Astrocyte (in vitro differentiated cells and primary cell): ENCODE measurements around the gene PLA2G3. TPM values are rescaled to one million over a fixed set of nuclear protein-coding genes. Genes with fewer than 3 reads are reported as not detected.
"Not testable (repeated sequence)": the region's sequence is repeated elsewhere in the genome, so short reads cannot be mapped to it uniquely, and the experiment has no call there.

Experiments used
- DNase-seq: peaks from one replicate; pipeline ENCODE4 v3.0.0-alpha.2; 2010; ENCODE audit warnings: low read depth
- FAIRE-seq: peaks from 2 replicates; lab custom pipeline; 2011; peaks lifted over from hg19 to GRCh38; lab: Jason Lieb, UNC
- H2AFZ ChIP-seq: 2 replicates; pipeline ENCODE4 v1.6.0; 2012; ENCODE audit warnings: low read depth, low read length, inconsistent platforms
- H3K27ac ChIP-seq: 2 replicates; pipeline ENCODE4 v1.5.1; 2011; ENCODE audit warnings: low read depth, low read length, inconsistent platforms
- H3K27me3 ChIP-seq: 2 replicates; pipeline ENCODE4 v1.6.0; 2011; ENCODE audit warnings: low read length, inconsistent platforms; ENCODE audit not compliant: insufficient read depth
- H3K36me3 ChIP-seq: 2 replicates; pipeline ENCODE4 v1.5.1; 2011; ENCODE audit warnings: low read length, inconsistent platforms; ENCODE audit not compliant: insufficient read depth
- H3K4me1 ChIP-seq: 2 replicates; pipeline ENCODE4 v1.5.1; 2011; ENCODE audit warnings: low read length, inconsistent platforms; ENCODE audit not compliant: insufficient read depth
- H3K4me2 ChIP-seq: 2 replicates; pipeline ENCODE4 v1.6.0; 2012; ENCODE audit warnings: low read length, inconsistent platforms
- H3K4me3 ChIP-seq: 2 replicates; pipeline ENCODE4 v1.5.1; 2011; ENCODE audit warnings: low read depth, mild to moderate bottlenecking, low read length, inconsistent platforms; ENCODE audit not compliant: insufficient read depth
- H3K79me2 ChIP-seq: 2 replicates; pipeline ENCODE4 v1.6.0; 2012; ENCODE audit warnings: mild to moderate bottlenecking, low read length, inconsistent platforms; ENCODE audit not compliant: insufficient read depth
- H3K9ac ChIP-seq: 2 replicates; pipeline ENCODE4 v1.6.0; 2012; ENCODE audit warnings: mild to moderate bottlenecking, low read length, inconsistent platforms
- H3K9me3 ChIP-seq: 2 replicates; pipeline ENCODE4 v1.5.1; 2012; ENCODE audit warnings: low read depth, mild to moderate bottlenecking, low read length, inconsistent platforms; ENCODE audit not compliant: insufficient read depth
- H4K20me1 ChIP-seq: 2 replicates; pipeline ENCODE4 v1.6.0; 2012; ENCODE audit warnings: low read length, inconsistent platforms; ENCODE audit not compliant: insufficient read depth
- H3K27ac Mint-ChIP-seq: one replicate; pipeline ENCODE4 v1.8.0; 2021; ENCODE audit warnings: mild to moderate bottlenecking, mixed read lengths; ENCODE audit not compliant: unreplicated experiment
- H3K27me3 Mint-ChIP-seq: one replicate; pipeline ENCODE4 v1.8.0; 2021; ENCODE audit warnings: low read depth, mixed read lengths; ENCODE audit not compliant: unreplicated experiment
- H3K36me3 Mint-ChIP-seq: one replicate; pipeline ENCODE4 v1.8.0; 2021; ENCODE audit warnings: low read depth, mixed read lengths; ENCODE audit not compliant: unreplicated experiment
- H3K4me1 Mint-ChIP-seq: one replicate; pipeline ENCODE4 v1.8.0; 2021; ENCODE audit warnings: low read depth, mixed read lengths; ENCODE audit not compliant: unreplicated experiment
- H3K4me3 Mint-ChIP-seq: one replicate; pipeline ENCODE4 v1.8.0; 2021; ENCODE audit warnings: mild to moderate bottlenecking, moderate library complexity, mixed read lengths; ENCODE audit not compliant: unreplicated experiment
- H3K9me3 Mint-ChIP-seq: one replicate; pipeline ENCODE4 v1.8.0; 2021; ENCODE audit warnings: mild to moderate bottlenecking, mixed read lengths; ENCODE audit not compliant: unreplicated experiment
- CTCF ChIP-seq: IDR thresholded peaks from 2 replicates; pipeline ENCODE4 v1.5.1; 2011; ENCODE audit warnings: low read depth, mild to moderate bottlenecking, inconsistent platforms, low read length, moderate library complexity; ENCODE audit not compliant: insufficient read depth
- EZH2 ChIP-seq: IDR thresholded peaks from 2 replicates; pipeline ENCODE4 v1.6.1; 2012; ENCODE audit warnings: mild to moderate bottlenecking, low read length, inconsistent platforms; ENCODE audit not compliant: insufficient read depth
- total RNA-seq: library from RNA; stranded (reverse); gene quantifications from 2 replicates; pipeline ENCODE4 v1.2.1, GENCODE V29; 2021

The PLA2G3 gene
- total RNA-seq, 1 donor from 2014 or later = not detected

DNA sequence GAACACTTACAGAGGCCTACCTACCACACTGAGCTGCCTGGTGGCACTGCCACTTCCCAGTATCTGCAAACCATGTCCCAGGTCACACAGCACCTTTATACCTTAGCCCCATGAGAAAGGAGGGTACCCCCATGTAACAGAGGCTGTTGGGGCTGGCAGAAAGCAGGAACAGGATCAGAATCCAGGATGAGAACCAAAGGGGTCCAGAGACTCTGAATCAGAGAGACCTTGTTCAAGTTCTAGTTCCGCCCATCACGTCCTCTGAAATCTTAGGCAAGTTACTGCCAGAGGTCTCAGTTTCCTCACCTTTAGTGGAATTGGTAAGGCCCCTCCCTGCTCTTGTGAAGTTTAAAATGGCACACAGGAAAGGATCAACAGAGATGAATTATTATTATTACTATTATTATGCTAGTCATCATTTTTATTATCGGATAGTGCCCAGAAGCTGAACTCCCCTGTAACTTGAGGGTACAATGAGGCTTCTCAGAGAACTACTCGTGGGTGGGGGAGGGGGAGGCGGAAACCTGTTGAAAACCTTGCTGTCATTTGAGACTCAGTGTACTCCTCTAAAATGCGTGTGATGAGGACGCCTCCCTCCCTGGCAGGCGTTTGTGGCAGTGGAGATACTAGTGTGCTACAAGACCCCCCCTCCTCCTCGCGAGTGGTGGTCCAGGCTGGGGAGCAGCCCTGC is 42.2 kb downstream of the PLA2G3 start:
- H3K9me3 ChIP-seq = no peaks in the 10 kb centered on the region
- H3K27ac ChIP-seq = no peak overlapping the region
- Mint-ChIP-seq H3K4me3 (no peak overlapping the region), H3K9me3 (no peaks in the 10 kb centered on the region), H3K27ac (no peak overlapping the region), H3K27me3 (no peaks in the 10 kb centered on the region), H3K4me1 (peaks cover 16% of the 10 kb centered on the region), H3K36me3 (peaks cover 28% of the 10 kb centered on the region)
- peaks cover 9% of the 10 kb centered on the region for H3K4me1 ChIP-seq
- no peak for TF ChIP-seq CTCF
- TF ChIP-seq EZH2 = no peak
- DNase-seq (no peak), FAIRE-seq (no peak)
- peaks cover 41% of the 10 kb centered on the region for H3K36me3 ChIP-seq
- H2AFZ ChIP-seq = no peak overlapping the region
- H3K27me3 ChIP-seq = no peaks in the 10 kb centered on the region
- no peak overlapping the region for H3K4me3 ChIP-seq
- H4K20me1 ChIP-seq = peaks cover 63% of the 10 kb centered on the region
- no peak overlapping the region for H3K9ac ChIP-seq
- no peak overlapping the region for H3K4me2 ChIP-seq
- no peaks in the 10 kb centered on the region for H3K79me2 ChIP-seq

GRCh38 chr22:31097539-31097938 is 42.8 kb downstream of the PLA2G3 start:
- peaks cover 62% of the 10 kb centered on the region for H4K20me1 ChIP-seq
- H3K79me2 ChIP-seq, H2AFZ ChIP-seq, H3K9me3 ChIP-seq, H3K9ac ChIP-seq, H3K4me2 ChIP-seq, DNase-seq, H3K27ac Mint-ChIP-seq, H3K9me3 Mint-ChIP-seq, H3K27me3 ChIP-seq, H3K27ac ChIP-seq, FAIRE-seq, H3K4me3 ChIP-seq, H3K4me1 ChIP-seq, H3K27me3 Mint-ChIP-seq, H3K4me3 Mint-ChIP-seq: not testable (repeated sequence)
- H3K36me3 Mint-ChIP-seq = peaks cover 28% of the 10 kb centered on the region
- H3K4me1 Mint-ChIP-seq = peaks cover 10% of the 10 kb centered on the region
- peaks cover 41% of the 10 kb centered on the region for H3K36me3 ChIP-seq

- Mint-ChIP-seq H3K4me1 (peaks cover 2% of the 10 kb centered on the region), H3K27me3 (no peaks in the 10 kb centered on the region), H3K9me3 (no peaks in the 10 kb centered on the region), H3K27ac (no peak overlapping the region), H3K4me3 (no peak overlapping the region), H3K36me3 (peaks cover 31% of the 10 kb centered on the region)
- Histone ChIP-seq H3K27me3 (no peaks in the 10 kb centered on the region), H3K9me3 (no peaks in the 10 kb centered on the region), H3K9ac (no peak overlapping the region), H3K36me3 (peaks cover 46% of the 10 kb centered on the region), H3K4me2 (no peak overlapping the region), H3K79me2 (no peaks in the 10 kb centered on the region), H4K20me1 (peaks cover 62% of the 10 kb centered on the region), H2AFZ (no peak overlapping the region), H3K4me1 (no peaks in the 10 kb centered on the region), H3K4me3 (no peak overlapping the region), H3K27ac (no peak overlapping the region)
- DNase-seq (no peak), FAIRE-seq (no peak)
- TF ChIP-seq CTCF (no peak), EZH2 (no peak)
Measured at GRCh38 chr22:31096657-31097279, 43.5 kb downstream of the PLA2G3 start.
